K562 (cell line): Measurements from ENCODE around the gene NSMF. TPM values are rescaled to one million over a fixed set of nuclear protein-coding genes. Genes with fewer than 3 reads are reported as not detected.
A peak's percentile ranks its signal among the peaks of the same experiment; 100 is the strongest.

Source experiments
- BRF1 ChIP-seq: IDR thresholded peaks from 3 replicates; pipeline ENCODE4 v1.6.1; 2011; ENCODE audit warnings: borderline replicate concordance, mild to moderate bottlenecking; ENCODE audit not compliant: insufficient read length; ENCODE audit errors: extremely low read depth
- DPF2 ChIP-seq: fragments of 450-650 bp; IDR thresholded peaks from 2 replicates; pipeline ENCODE4 v1.6.1; 2016
- GABPB1 ChIP-seq: sonication (generic); formaldehyde crosslinking; IDR thresholded peaks from 2 replicates; pipeline ENCODE4 v1.8.0; 2022; ENCODE audit warnings: mild to moderate bottlenecking, missing genetic modification reagents
- GTF2F1 ChIP-seq: IDR thresholded peaks from 2 replicates; pipeline ENCODE4 v1.6.1; 2011; ENCODE audit warnings: low read depth, low read length, improper control_type of control experiment
- HDAC2 ChIP-seq: fragments of 450-650 bp; IDR thresholded peaks from 2 replicates; pipeline ENCODE4 v1.6.1; 2016; ENCODE audit warnings: mild to moderate bottlenecking
- HIVEP1 ChIP-seq: fragments of 250-450 bp; sonication (Bioruptor Pico); IDR thresholded peaks from 2 replicates; pipeline ENCODE4 v1.4.0; 2020; ENCODE audit warnings: mild to moderate bottlenecking
- HNRNPH1 ChIP-seq: fragments of 200-400 bp; formaldehyde crosslinking; optimal IDR thresholded peaks from 2 replicates; pipeline ENCODE3; 2017; ENCODE audit warnings: low read depth, mild to moderate bottlenecking, low read length, moderate library complexity
- JUN ChIP-seq, 2 experiments: sonication (generic) in 1 of 2; formaldehyde crosslinking in 1 of 2; IDR thresholded peaks; 2 replicates each; pipeline versions ENCODE4 v1.6.1 to v1.8.0; 2012 to 2022; ENCODE audit warnings: borderline replicate concordance in 2 of 2, mild to moderate bottlenecking in 2 of 2, improper control_type of control experiment in 1 of 2, low read depth in 1 of 2, low read length in 1 of 2, missing genetic modification reagents in 1 of 2
- NFE2 ChIP-seq: IDR thresholded peaks from 2 replicates; pipeline ENCODE4 v1.6.1; 2014; ENCODE audit warnings: antibody characterized with exemption, low read depth
- PCBP2 ChIP-seq: fragments of 200-400 bp; formaldehyde crosslinking; IDR thresholded peaks from 2 replicates; pipeline ENCODE4 v1.6.1; 2018; ENCODE audit warnings: low read length, low read depth, mild to moderate bottlenecking, moderate library complexity; ENCODE audit not compliant: poor library complexity, severe bottlenecking
- PTBP1 ChIP-seq: fragments of 200-400 bp; formaldehyde crosslinking; IDR thresholded peaks from 2 replicates; pipeline ENCODE4 v1.6.1; 2017; ENCODE audit warnings: low read depth, low read length
- RUNX1 ChIP-seq: sonication (generic); IDR thresholded peaks from 2 replicates; pipeline ENCODE4 v1.6.1; 2016; ENCODE audit warnings: antibody characterized with exemption, low read depth
- SAFB ChIP-seq: fragments of 200-400 bp; formaldehyde crosslinking; IDR thresholded peaks from 2 replicates; pipeline ENCODE4 v1.6.1; 2017; ENCODE audit warnings: low read depth, low read length, borderline replicate concordance
- SMAD4 ChIP-seq: fragments of 250-450 bp; sonication (Bioruptor Pico); conservative IDR thresholded peaks from 2 replicates; pipeline ENCODE4 v1.8.0; 2021; ENCODE audit warnings: inconsistent platforms, mild to moderate bottlenecking, moderate library complexity
- SREBF1 ChIP-seq: fragments of 150-350 bp; IDR thresholded peaks from 2 replicates; pipeline ENCODE4 v1.6.1; 2014; ENCODE audit warnings: antibody characterized with exemption, low read depth, low read length, borderline replicate concordance
- TAF15 ChIP-seq: fragments of 200-400 bp; formaldehyde crosslinking; IDR thresholded peaks from 2 replicates; pipeline ENCODE4 v1.6.1; 2017; ENCODE audit warnings: mild to moderate bottlenecking, low read depth, low read length, moderate library complexity
- TGIF2 ChIP-seq: sonication (generic); formaldehyde crosslinking; IDR thresholded peaks from 2 replicates; pipeline ENCODE4 v1.8.1; 2022; ENCODE audit warnings: mild to moderate bottlenecking, missing genetic modification reagents, moderate library complexity
- ZMIZ1 ChIP-seq, 2 experiments: fragments of 150-350 bp in 1 of 2; IDR thresholded peaks; 2 replicates each; pipeline ENCODE4 v1.6.1; 2012 to 2016; ENCODE audit warnings: low read depth in 2 of 2, low read length in 2 of 2, mild to moderate bottlenecking in 1 of 2, moderate library complexity in 1 of 2
- ZNF12 ChIP-seq: sonication (generic); formaldehyde crosslinking; IDR thresholded peaks from 2 replicates; pipeline ENCODE4 v1.4.0; 2020; ENCODE audit warnings: mild to moderate bottlenecking, missing genetic modification reagents
- ZNF239 ChIP-seq: fragments of 250-450 bp; sonication (Bioruptor Pico); IDR thresholded peaks from 2 replicates; pipeline ENCODE4 v1.4.0; 2020; ENCODE audit warnings: mild to moderate bottlenecking
- ZNF3 ChIP-seq: fragments of 250-450 bp; sonication (Bioruptor Pico); IDR thresholded peaks from 2 replicates; pipeline ENCODE4 v1.5.0; 2021; ENCODE audit warnings: mild to moderate bottlenecking, moderate library complexity
- ZNF785 ChIP-seq: fragments of 250-450 bp; sonication (Bioruptor Pico); IDR thresholded peaks from 2 replicates; pipeline ENCODE4 v1.4.0; 2020; ENCODE audit warnings: mild to moderate bottlenecking
- polyA plus RNA-seq, 8 experiments: library from polyadenylated mRNA; depleted of rRNA in 4 of 8; stranded (reverse) in 5 of 8; unstranded in 3 of 8; fragments of >200 nt; fragmentation: Nextera tagmentation in 2 of 8; fragmentation: Illumina TruSeq in 1 of 8; extraction: Ambion mirVana in 2 of 8; extraction: Trizol in 1 of 8; gene quantifications; 2 replicates each; pipeline versions ENCODE4 v1.2.1 to v1.2.3, GENCODE V29; 2011 to 2014; ENCODE audit warnings: inconsistent platforms in 1 of 8, missing spikeins in 1 of 8
- total RNA-seq, 7 experiments: library from RNA; depleted of rRNA in 6 of 7; stranded (reverse); fragments of >200 nt in 6 of 7; fragmentation: Illumina TruSeq in 2 of 7; extraction: Trizol in 2 of 7; gene quantifications; 2 replicates each; pipeline versions ENCODE4 v1.2.1 to v1.2.3, GENCODE V29; 2011 to 2021; ENCODE audit warnings: low replicate concordance in 1 of 7
- TF ChIP-seq, protein P1 (sequence below): sonication (generic); formaldehyde crosslinking; IDR thresholded peaks from 2 replicates; pipeline ENCODE4 v1.8.0; 2022; ENCODE audit warnings: mild to moderate bottlenecking, missing genetic modification reagents

NSMF gene
- total and polyA plus RNA-seq, 9 of the 15 experiments (the other 6 are each of a cell fraction or from before 2014, with no cell fraction given), result 0.20 to 82.7 (median 29.3) TPM

DNA sequence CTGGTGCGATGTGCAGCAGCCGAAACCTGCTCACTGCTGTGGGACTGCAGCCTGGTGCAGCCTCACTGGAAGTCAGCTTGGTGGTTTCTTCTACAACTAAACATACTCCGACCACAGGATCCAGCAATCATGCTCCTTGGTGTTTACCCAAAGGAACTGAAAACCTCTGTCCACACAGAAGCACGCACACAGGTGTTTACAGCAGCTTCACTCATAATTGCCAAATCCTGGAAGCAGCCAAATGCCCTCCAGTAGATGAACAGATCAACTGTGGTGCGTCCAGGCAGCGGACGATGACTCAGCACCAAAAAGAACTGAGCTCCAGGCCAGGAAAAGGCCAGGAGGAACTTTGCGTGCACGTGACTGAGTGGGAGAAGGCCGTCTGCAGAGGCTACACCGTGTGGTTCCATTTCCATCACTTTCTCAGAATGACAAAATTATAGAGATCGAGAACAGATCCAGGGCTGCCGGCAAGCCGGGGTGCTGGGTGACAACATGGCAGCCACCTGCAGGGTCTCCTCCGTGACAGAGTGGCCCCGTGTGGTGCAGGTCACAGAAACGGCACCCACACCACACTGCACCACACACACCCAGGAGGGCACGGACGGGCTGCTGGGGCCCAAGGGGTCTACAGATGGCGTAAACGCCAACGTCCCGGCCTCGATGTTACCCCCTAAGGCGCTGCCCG, 23.1 kb upstream of the NSMF start (continued):
- TF ChIP-seq ZMIZ1 (IDR thresholded peaks at IDR 0.05; ENCODE audit: low read depth in 2 of 2, low read length in 2 of 2) (no peak), SMAD4 (CRISPR knock-in tag) (peak; percentile 77), ZNF785 (CRISPR knock-in tag) (no peak), HDAC2 (peak; percentile 89), ZNF3 (no peak), RUNX1 (no peak), BRF1 (no peak), HNRNPH1 (no peak), TGIF2 (CRISPR knock-in tag) (no peak), ZNF239 (peak; percentile 22; the same call in 1 of the 2 replicates), PTBP1 (no peak), TAF15 (no peak), GTF2F1 (no peak), SAFB (no peak), HIVEP1 (CRISPR knock-in tag) (no peak), SREBF1 (no peak), GABPB1 (CRISPR knock-in tag) (no peak), NFE2 (peak; percentile 100), DPF2 (peak; percentile 85), PCBP2 (no peak), ZNF12 (no peak), JUN (IDR thresholded peaks at IDR 0.05; ENCODE audit: borderline replicate concordance, low read depth, low read length) (peak; percentile 69; the same call in 1 of the 2 replicates), JUN (CRISPR knock-in tag; IDR thresholded peaks at IDR 0.05; ENCODE audit: borderline replicate concordance) (no peak)
- TF ChIP-seq, protein P1, sequence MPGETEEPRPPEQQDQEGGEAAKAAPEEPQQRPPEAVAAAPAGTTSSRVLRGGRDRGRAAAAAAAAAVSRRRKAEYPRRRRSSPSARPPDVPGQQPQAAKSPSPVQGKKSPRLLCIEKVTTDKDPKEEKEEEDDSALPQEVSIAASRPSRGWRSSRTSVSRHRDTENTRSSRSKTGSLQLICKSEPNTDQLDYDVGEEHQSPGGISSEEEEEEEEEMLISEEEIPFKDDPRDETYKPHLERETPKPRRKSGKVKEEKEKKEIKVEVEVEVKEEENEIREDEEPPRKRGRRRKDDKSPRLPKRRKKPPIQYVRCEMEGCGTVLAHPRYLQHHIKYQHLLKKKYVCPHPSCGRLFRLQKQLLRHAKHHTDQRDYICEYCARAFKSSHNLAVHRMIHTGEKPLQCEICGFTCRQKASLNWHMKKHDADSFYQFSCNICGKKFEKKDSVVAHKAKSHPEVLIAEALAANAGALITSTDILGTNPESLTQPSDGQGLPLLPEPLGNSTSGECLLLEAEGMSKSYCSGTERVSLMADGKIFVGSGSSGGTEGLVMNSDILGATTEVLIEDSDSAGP (CRISPR knock-in tag), result no peak
